ENCODE results near the gene GNB3.

- TF ChIP-seq CBX2 (IDR thresholded peaks at IDR 0.05; ENCODE audit: borderline replicate concordance, low read depth) (no peak), EP300 (IDR thresholded peaks at IDR 0.05) (no peak), BHLHE40 (IDR thresholded peaks at IDR 0.05; ENCODE audit: low read depth, low read length) (no peak), MAFK (IDR thresholded peaks at IDR 0.05; ENCODE audit: partially characterized antibody) (no peak), POLR2AphosphoS2 (conservative IDR thresholded peaks at IDR 0.05; ENCODE audit: low read length) (no peak), REST (IDR thresholded peaks at IDR 0.05) (no peak), POLR2A (IDR thresholded peaks at IDR 0.05; ENCODE audit: low read length) (no peak), KDM5A (IDR thresholded peaks at IDR 0.05) (no peak)
- TF ChIP-seq, protein P1, sequence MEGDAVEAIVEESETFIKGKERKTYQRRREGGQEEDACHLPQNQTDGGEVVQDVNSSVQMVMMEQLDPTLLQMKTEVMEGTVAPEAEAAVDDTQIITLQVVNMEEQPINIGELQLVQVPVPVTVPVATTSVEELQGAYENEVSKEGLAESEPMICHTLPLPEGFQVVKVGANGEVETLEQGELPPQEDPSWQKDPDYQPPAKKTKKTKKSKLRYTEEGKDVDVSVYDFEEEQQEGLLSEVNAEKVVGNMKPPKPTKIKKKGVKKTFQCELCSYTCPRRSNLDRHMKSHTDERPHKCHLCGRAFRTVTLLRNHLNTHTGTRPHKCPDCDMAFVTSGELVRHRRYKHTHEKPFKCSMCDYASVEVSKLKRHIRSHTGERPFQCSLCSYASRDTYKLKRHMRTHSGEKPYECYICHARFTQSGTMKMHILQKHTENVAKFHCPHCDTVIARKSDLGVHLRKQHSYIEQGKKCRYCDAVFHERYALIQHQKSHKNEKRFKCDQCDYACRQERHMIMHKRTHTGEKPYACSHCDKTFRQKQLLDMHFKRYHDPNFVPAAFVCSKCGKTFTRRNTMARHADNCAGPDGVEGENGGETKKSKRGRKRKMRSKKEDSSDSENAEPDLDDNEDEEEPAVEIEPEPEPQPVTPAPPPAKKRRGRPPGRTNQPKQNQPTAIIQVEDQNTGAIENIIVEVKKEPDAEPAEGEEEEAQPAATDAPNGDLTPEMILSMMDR (IDR thresholded peaks at IDR 0.05), result no peak
- TF ChIP-seq, protein P2, sequence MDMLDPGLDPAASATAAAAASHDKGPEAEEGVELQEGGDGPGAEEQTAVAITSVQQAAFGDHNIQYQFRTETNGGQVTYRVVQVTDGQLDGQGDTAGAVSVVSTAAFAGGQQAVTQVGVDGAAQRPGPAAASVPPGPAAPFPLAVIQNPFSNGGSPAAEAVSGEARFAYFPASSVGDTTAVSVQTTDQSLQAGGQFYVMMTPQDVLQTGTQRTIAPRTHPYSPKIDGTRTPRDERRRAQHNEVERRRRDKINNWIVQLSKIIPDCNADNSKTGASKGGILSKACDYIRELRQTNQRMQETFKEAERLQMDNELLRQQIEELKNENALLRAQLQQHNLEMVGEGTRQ (IDR thresholded peaks at IDR 0.05), result no peak
Observed at GRCh38 chr12:6824901-6825381, 15.8 kb upstream of the GNB3 start.
